ENCODE results near the gene CD28.

- TF ChIP-seq POLR2A (IDR thresholded peaks at IDR 0.05; ENCODE audit: low read length) = no peak
- no peak for TF ChIP-seq GATA1 (IDR thresholded peaks at IDR 0.05; ENCODE audit: low read depth, low read length)
These were observed 53.4 kb downstream of the CD28 start for GRCh38 chr2:203759690-203760365.

Measured in erythroblast (primary cell).